Fibroblast of peridontal ligament (primary cell): ENCODE data around the gene GRK7.

Source experiments
- DNase-seq: peaks from one replicate; pipeline ENCODE4 v3.0.0-alpha.2; 2010; ENCODE audit errors: extremely low read depth

Gene GRK7

GRCh38 chr3:141763088-141763750, at the start of gene GRK7:
Gene GRK7, plus strand, starts transcription at chr3:141763408. Its CDS starts 14,877 bp downstream, at chr3:141778285.
- DNase-seq: no peak

- no peak for DNase-seq
These were observed 48.5 kb upstream of the GRK7 start for GRCh38 chr3:141714671-141715070.

DNA sequence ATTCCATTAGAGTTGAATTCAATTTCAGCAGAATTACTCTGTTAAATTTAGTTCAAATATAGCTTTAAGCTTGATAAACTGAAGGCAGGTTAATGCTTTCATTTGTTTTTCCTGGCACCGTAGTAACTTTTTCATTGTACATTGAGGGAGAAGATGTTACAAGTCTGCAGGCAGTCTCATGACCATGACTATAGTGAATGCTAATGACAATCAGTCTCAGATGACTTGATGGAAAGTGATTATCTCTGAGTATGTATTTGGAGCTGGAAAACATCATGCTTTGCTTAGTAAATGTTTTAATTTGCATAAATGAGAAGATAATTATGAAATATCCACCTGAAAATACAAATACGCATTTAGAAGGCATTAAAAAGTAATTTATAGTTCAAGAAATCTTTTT, 41.1 kb upstream of the GRK7 start:
- no peak for DNase-seq

- no peak for DNase-seq
These were observed 40.6 kb upstream of the GRK7 start for GRCh38 chr3:141722648-141723047.

GRCh38 chr3:141723255-141723654, 40.0 kb upstream of the GRK7 start:
- no peak for DNase-seq

DNA sequence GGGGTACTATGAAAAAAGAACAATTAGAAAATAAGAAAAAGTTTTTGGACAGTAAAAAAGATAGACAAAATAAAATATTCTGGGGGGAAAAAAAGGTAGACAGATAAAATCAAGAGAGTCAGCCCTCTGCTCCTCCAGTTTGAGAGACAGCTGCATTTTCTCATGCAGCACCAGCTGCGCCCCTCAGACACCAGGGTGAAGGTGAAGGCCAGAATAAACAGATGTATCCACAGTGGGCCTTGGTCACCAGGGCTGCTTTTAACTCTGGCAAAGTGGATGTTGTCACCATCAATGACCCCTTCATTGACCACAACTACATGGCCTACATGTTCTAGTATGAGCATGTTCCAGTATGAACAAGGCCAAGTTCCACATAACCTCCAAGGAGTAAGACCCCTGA, 39.0 kb upstream of the GRK7 start:
- no peak for DNase-seq

- no peak for DNase-seq
These were observed 38.2 kb upstream of the GRK7 start for GRCh38 chr3:141725036-141725435.

GRCh38 chr3:141726483-141726882, 36.7 kb upstream of the GRK7 start:
- DNase-seq: no peak

- DNase-seq: no peak
These were observed 34.8 kb upstream of the GRK7 start for GRCh38 chr3:141728355-141728892.

GRCh38 chr3:141729240-141729639, 34.0 kb upstream of the GRK7 start:
- DNase-seq: no peak

DNA sequence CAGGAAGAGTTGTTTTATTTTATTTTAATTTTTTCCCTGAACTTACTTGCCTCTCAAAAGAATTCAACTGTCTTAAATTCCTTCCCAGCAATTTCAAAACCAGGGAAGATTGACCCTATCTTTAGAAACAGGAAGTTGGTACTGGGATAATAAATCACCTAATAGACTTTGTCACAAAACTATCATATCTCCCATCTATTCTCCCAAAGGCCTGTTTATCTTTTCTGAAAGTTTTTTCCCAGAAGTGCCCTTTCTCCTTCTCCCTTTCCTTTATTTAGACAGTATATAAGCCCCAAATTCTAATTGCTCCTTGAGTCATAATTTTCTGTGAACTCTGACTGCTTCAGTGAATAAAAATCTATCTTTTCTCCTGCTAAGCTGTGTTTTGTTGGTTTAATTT, 28.0 kb upstream of the GRK7 start:
- DNase-seq: no peak

- DNase-seq: no peak
These were observed 27.3 kb upstream of the GRK7 start for GRCh38 chr3:141735770-141736465.

DNA sequence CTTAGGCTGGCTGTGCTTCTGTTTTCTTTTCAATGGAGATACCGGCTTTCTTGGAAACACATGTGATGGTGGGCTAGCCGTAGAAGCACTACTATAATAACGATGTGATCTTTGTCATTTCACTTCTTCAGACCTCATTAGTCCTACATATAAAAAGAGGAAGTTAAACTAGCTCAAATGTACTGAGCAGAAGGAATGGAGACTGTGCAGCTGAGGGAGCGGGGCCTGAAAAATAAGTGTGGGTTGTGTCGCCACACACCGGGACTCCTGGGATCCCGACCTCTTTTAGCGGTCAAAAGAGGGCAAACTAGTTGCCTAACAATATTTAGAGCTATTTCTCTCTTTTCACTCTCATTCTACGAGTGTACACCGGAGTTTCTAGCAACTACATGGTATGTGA, 26.1 kb upstream of the GRK7 start:
- no peak for DNase-seq

DNA sequence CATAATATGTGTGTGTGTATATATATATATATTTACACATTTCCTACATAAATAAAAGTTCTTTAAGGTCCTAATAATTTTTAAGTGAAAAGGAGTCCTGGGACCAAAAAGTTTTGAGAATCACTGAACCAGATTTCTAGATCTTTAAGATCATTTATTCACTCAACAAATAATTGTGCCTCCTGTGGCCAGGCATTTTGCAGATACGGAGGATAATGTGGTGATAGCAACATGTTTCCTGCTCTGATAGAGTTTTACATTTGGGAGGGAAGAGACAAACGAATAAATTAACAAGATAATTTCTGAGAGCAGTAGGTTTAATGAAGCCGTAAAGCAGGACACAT, 25.6 kb upstream of the GRK7 start:
- DNase-seq: no peak

- DNase-seq: peak; percentile 92
These were observed 25.0 kb upstream of the GRK7 start, which contains the start of gene RNF7 for GRCh38 chr3:141738022-141738890. Gene RNF7, plus strand, starts transcription at chr3:141738298. Its CDS starts 44 bp downstream, at chr3:141738342.

DNA sequence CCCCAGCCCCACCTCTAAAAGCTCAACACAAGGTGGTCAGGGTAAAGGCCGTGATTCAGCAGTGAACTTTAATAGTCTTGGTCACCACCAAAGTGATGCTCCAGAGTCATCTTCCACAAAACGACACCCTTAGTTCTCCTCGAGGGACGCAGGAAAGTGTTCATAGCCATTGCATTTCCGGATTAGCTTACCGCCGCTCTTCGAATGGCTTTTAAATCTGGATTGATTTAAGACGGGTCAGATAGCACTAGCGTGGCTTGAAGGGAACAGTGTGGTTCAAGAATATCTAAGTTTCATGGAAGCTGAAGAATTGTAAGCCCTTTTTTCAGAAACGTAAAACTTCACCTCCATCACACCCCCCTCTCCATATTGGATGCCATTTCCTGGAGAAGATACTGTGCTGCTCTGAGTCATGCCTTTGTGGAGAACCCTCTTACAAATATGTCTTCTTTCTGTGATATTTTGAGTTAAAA, 24.3 kb upstream of the GRK7 start:
- peak; percentile 67 for DNase-seq

DNA sequence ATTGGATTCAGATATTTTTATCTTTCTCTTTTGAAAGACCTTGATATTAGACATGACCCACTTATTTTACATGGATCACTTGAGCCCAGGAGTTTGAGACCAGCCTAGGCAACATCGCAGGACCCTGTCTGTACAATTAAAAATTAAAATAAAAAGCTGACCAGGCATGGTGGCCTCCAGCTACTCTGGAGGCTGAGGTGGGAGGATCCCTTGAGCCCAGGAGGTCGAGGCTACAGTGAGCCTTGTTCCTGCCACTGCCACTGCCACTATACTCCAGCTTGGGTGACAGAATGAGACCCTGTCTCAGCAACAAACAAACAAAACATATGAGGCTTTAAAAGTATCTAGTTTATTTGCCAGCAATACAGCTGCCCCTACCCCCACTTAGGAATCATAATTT, 23.5 kb upstream of the GRK7 start:
- no peak for DNase-seq

- DNase-seq: no peak
These were observed 22.9 kb upstream of the GRK7 start for GRCh38 chr3:141740349-141740748.

DNA sequence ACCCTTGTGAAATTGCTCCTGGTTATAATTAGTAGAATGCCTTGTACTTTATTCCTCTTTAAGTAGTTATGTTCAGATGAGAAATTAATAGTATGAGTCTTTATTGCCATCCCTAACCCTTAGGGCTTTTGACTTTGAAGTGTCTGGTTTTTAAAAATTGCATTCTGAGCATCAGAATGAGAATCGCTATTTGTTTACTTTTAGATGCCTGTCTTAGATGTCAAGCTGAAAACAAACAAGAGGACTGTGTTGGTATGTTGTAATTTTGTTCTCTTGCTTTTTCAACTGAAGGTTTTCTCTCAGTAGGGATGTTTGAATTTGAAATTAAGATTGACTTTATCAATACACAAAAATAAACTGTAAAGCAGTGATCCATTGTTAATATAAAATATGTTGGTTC, 19.9 kb upstream of the GRK7 start:
- no peak for DNase-seq

DNA sequence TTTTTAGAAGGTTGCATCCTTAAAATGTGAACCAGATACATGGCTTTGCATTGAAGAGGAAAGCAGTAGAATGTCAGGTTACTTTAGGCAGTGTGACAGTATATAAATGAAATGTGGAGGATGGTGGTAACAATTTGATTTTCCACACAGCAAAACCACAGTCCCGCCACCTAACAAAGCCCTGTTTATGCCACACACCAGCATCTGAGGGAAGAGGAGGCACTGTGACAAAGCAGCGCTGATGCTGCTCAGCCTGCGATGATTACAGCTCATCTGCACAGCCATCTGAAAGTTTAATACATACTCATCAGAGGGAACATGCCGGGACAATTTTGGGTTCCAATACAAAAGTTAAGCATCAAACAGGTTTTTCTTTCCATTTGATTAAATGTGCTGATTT, 16.2 kb upstream of the GRK7 start:
- DNase-seq: no peak

DNA sequence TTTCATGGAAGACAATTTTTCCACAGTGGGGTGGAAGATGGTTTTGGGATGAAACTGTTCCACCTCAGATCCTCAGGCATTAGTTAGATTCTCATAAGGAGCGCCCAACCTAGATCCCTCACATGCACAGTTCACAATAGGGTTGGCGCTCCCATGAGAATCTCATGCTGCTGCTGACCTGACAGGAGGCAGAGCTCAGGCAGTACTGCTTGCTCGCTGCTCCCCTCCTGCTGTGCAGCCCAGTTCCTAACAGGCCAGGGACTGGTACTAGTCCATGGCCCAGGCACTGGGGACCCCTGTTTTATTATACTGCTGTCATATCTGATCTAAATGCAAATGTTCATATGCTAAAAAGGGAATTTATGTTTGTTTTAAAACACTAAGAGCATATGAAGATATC, 9.8 kb upstream of the GRK7 start:
- no peak for DNase-seq

- DNase-seq: no peak
These were observed 9.2 kb upstream of the GRK7 start for GRCh38 chr3:141754032-141754431.
